HG03139 (cell line): ENCODE measurements around the gene NISCH.
"Not testable (repeated sequence)": the region's sequence is repeated elsewhere in the genome, so short reads cannot be mapped to it uniquely, and the experiment has no call there.

Experiments
- ATAC-seq: cut with Tn5 transposase; IDR thresholded peaks from one replicate; pipeline ENCODE4 v1.9.1; 2021; ENCODE audit not compliant: unreplicated experiment

The NISCH gene

DNA sequence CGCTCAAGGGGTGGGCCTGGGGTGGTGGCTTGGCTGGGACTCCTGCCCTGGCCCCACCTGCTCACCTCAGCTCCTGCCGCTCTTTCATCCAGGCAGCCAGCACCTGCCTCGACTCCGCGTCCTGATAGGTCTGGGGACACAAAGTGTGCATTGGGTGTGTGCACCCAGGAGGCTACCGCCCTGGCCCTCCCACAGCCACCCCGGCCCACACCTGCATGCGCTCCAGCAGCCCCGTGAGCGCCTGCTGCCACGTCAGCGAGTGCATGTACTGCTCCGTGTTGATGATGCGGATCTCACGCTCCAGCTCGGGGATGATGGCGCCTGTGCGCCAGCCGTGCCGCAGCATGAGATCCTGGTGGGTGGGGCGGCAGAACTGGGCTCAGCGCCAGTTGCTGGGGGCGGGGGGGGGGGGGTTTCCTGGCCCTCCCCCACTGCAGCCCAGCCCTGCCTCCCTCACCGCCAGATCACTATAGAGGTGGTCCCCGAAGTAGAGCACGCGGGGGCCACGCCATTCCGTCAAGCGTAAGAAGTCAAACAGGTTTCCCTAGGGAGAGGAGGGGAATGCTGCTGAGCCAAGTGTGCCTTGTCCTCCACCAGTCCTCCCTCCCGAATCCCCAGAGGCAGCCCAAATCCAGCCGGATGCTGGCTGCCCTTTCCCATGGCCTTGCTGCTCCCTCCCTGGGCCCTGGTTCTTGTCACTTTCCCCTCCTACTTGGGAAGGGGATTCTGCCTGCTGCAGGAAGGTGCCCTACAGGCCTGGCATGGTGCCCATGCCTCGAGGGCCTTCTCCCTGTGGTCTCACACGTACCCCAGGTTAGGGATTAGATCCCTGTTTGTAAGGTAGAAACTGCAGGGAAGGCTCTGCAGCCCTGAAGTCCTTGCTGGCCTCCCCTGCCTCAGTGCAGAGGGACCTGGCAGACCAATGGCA is 69.6 kb downstream of the NISCH start:
- ATAC-seq: no peak

DNA sequence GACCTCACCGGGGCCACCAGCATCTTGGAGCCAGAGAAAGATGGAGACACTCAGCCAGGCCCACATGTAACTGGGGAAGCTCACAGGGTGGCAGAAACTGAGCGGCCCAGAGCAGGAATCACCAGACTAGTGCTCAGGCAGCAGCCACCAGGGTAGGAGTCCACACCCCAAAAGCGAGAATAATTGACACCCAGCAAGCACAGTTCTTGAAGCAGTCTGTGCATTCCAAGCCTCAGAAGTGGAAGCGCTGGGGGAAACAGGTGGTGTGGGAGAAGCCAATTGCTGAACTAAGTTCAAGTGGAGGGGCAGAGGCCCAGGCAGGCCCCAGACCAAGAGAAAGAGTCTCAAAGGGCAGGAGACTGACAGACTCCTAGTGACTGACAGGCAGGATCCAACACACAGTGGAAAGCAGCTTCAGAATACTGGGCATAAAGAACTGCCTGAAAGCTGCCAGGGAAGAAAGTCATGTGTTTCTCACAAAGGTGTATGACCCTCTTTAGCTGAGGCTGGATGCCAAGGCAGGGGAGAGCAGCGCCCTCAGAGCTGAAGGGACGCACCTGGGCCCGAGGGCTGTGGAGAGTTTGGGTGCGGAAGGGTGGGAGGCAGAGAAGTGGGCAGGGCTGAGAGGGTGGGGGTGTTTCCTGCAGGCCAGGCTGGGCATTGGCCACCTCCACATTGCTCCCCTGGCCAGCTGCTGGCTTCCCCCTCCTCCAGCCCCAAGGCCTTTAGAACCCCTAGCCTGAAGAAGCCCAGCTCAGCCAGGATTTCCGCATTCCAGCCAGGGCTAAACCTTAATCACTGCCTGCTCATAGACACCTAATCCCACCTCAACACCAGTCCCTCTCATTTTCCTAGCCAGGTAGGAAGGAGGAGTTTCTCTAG is 70.5 kb downstream of the NISCH start:
- ATAC-seq: no peak

DNA sequence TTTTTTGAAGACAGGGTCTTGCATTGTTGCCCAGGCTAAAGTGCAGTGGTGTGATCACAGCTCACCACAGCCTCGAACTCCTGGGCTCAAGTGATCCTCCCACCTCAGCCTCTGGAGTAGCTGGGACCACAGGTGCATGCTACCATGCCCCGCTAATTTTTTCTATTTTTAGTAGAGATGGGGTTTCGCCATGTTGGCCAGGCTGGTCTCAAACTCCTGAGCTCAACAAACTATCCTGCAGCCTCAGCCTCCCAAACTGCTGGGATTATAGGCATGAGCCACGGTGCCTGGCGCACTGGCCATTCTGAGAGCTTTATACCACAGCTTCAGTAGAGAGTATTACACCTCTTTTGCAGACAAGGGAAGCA is 71.3 kb downstream of the NISCH start:
- not testable (repeated sequence) for ATAC-seq

DNA sequence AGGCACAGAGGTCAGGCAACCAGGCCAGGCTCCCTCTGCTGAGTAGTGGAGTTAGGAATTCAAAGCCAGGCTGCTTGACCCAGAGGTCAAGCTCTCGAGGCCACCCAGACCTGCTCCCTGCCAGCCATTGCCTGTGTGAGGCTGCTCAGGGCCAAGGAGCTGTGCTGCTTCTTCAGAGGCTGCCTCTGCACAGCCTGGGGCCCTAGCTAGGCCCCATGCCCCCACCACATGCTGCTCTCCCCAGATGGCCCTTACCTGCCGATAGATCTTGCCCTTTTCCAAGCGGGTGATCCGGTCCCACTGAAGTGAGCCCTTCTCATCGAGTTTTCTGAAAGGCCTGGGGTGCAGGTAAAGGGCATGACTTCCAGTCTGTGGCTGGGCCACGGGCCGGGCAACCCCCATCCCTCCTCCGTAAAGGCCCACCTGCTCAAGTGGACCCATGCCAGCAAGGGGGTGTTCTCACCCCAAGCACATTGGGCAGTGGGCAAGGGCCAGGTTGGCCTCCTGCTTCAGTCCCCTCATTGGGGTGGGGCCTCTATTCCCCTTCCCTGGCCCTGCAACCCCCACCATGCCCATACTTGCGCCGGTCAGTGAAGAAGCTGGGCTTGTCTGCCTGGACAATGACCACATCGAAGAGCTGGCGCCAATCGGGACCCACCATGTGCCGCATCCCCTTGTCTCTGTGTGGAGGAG is 71.8 kb downstream of the NISCH start:
- ATAC-seq: no peak

DNA sequence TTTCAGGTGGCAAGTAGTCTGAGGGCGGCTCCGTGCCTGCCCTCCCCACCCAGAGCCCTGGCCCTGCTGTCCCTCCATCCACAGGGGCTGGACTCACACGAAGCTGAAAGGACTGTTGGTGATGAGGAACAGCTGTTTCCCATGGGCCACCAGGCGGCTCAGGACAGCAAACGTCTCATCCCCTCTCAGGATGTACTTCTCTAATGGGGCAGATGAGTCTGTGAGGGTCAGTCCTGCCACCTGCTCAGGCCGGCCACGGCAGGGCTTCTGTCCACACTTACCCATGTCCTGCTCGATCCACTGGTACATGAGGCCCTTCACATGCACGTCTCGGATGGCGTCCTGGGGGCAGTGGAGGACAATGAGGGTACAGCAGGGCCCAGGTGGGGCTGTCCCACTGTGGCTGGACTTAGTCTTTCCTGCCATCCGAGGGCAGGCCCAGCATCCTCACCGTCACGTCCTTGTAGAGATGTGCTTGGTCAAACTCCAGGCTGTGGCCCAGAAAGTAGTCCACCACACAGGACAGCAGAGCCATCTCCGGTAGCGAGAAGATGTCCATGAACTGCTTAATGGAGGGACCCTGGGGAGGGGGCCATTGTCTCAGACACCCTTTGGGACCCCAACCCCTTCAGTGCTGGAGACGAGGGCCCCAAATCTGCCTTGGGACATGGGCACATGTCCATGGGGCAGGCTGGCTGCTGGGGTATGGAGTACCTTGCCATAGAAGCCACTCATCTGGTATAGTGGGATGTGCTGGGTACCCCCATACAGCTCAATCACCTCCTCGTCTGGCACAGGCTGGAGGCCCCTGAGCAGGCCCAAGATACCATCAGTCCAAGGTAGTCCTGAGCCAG is 72.6 kb downstream of the NISCH start:
- no peak for ATAC-seq

DNA sequence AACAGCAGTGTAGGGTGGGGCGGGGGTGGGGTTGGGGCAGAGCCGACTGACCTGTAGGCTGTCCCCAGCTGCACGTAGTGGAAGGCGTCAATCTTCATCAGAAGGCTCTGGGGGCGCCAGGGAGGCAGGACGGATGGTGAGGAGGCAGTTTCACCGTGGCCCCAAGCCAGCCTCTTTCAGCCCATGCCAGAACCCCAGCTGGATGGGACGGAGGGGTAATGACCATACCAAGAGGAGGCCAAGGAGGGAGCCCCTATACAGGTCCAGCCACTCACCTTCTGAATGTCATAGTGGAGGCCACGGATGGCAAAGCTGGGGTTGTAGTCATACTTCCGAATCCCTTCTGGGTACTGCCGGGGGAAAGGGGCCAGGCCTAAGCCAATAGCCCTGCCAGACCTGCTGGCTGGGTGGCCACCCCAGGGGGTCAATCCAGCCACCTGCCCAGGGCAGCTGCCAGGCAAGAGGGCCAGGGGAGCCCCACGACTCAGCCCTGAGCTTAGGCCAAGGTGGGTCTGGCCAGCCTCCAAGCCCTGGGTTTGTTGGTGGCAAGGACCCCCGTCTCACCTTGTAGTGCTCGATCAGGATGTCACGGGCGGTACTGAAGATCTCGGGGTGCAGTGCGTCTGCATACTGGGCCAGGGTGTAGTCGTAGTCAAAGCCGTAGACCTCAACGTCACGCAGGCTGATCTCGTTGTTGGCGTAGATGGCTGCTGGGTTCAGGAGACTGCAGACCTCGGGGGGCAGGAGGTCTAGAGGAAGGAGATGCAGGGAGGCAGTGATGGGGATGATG is 73.4 kb downstream of the NISCH start:
- no peak for ATAC-seq

DNA sequence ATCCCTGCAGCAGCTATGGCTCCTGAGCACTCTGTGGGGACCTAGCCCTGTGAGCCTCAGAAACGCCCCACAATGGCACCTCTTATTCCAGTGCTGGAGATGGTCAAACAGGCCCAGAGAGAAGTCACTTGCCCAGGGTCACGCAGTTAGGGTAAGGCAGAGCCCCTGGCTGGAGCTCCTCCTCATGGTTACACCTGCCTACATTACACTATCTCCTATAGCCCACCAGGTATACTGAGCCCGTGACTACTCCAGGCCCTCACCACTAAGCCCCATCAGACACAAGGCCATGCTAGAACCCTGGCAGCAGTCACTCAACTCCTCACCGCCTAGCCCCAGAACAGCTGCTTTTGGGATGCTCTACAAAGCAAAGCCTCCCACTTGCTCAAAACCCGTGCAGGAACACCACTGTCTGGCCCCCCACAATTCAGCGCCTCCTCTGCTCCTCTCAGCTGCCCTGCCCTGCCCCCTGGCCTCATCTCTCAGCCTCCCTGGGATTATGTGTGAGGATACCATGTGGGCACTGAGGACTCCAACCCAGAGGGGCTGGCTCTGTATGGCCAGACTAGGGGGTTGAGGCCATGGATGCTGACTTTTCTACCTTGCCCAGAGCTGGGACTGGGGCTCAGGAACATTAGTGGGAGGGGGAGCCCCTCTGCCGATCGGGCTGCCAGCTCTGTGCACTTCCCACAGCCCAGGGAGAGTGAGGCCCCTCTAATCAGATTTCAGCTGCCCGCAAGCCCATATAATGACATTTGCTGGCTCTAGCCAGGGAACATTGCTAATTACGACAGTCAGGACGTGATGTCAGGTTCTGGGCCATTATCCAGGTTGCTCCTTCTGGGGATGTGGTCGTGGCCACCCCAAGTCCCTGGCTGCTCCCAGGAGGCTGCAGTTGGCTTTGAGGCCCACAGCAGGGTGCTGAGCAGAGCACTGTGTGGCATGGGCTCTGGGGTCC is 74.3 kb downstream of the NISCH start:
- ATAC-seq: no peak

DNA sequence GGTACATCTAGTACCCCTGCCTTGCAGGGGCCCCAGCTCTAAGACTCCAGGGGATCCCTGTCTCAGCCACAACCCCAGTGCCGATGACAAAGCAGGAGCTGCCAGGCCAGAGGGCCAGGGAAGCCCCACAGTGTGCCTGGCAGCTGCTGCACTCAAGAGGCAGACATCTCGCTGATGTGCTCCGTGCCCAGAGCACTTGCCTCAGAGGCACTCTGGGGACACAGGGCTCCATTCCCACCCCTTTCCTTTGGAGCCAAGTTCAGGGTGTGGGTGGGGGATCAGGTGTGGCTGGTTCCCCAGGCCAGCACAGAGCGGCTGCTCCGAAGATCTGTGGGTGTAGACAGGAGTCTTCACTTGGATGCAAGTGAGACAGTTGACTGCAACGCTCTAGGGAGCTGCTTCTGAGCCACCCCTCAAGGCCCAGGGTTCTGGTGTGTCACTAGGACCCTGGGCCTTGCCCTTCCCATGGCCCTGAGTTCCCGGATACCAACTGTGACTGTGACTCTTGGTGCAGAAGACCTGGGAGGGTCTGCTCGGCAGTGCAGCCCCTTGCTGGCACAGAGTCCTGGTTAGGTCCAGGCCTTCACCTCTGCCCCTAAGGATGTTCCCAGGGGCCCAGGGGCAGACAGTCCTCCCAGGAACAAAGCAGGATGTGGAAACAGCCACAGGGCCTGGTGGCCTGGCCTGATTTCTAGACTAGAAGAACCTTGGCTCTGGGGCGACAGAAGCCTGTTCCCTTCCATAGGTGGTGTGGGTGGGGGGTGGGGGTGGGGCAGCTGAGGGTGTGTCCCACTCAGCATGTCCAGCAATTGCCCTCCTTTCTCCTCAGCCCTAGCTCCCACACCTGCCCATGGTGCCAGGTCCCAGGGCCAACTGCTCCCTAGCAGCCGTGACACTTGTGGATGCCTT is 75.8 kb downstream of the NISCH start:
- no peak for ATAC-seq

DNA sequence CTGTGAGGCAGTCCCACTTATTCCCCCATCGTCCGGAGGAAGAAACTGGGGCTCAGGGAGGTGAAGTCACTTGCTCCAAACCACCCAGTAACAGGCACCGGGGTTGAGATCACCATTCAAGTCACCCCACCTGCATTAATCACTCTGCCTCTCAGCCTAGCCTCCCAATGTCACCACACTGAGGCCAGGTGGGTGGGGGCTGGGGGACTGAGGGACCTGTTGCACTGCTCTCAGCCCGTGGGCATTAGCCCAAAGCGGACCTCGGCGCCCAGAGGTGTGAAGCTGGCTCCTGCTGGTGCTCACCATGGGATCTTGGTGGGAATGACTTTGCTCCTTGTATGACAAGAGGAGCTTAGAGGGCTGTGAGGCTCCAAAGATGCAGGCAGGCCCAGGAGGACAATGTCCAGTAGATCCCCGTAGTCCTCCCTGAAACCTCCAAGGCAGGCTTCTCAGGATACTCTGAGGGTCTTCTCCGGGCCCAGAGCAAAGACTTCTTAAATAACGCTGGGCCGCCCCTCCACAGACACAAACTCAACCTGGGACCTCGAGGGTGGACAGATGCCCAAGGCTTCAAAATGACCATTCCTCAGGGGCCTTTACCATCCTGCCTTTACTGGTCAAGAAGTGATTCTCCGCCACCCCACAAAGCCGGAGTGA is 76.6 kb downstream of the NISCH start:
- no peak for ATAC-seq

DNA sequence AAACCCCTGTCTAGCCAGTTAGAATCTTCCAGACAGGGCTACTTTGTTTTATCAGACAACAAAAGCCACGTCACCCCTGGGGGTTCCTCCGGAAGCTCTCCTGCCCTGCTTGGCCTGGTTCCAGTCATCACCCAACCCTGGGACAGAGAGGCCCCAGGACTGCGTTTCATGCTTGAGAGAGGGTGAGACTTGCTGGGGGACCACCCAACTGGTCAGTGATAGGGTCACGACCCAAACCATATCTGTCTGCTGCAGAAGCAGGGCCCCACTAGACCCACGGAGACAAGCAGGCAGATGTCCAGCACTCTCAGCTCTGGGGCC is 77.1 kb downstream of the NISCH start:
- ATAC-seq: no peak

DNA sequence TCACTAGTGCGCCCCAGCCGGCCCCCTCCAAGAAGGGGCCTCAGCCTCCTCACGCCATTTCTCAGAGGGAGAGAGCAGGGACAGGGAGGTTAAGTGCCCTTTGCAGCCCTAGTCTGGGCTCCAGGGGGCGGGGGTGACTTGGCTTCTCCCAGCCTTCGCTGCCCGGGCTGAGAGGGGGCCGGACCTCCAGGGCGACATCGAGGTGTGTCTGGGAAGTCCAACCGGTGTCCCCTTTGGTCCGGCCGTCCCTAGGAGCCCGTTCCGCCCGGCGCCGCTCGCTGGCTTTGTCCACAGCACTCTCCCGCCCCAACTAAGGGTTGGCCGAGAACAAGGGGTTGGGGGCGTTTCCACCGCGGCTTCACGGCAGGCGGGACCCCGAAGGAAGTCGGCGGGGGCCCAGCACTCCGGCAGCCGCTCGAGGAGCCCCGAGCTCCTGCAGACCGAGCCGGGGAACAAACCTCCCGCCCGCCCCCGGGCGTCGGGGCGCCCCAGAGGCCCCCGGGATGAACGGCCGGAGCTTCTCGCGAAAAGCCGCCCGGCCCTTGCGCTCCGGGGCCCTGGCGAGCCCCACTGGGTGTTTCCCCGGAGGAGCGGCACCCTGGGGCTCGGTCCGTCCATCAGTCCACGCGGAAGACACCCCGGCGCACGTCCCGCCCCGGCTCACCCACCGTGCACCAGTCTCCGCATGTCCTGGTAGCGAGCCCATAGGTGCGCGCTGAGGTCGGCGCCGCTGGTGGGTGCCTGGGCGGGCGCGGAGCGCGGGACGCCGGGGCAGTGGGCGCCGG is 77.6 kb downstream of the NISCH start:
- no peak for ATAC-seq

DNA sequence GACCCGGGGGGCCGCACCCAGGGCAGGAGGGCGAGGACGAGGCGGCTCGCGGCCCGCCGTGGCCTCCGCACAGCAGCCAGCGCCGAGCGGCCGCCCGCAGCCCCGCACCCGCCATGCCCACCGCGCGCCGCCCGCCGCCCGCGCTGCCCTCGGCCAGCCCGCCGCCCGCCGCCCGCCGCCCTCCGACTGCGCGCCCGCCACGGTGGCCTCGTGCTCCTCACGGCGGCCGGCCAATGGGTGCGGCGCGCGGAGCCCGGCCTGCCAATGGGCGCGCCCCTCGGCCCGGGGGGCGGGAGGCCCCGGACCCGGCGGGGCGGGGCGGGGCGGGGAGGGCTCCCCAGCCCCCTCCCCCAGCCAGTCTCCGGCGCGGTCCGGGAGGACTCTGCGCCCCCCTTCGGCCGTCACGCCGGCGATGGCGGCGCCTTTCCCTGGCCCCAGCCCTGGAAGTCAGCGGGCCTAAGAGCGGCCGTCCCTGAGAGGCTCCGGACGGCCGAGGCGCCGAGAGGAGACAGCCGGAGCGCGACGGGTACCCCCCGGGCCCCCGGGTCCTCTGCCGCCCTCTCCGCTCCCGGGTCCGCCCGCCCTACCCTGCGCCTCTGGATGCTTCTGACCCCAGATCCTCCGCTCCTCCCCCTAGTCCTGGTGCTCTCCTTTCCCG is 78.3 kb downstream of the NISCH start, which contains the start of gene NT5DC2:
NT5DC2 (minus strand) TSS at position 235 of the 658 bp plus-strand sequence; CDS start at position 115, 120 bp downstream.
- no peak for ATAC-seq

DNA sequence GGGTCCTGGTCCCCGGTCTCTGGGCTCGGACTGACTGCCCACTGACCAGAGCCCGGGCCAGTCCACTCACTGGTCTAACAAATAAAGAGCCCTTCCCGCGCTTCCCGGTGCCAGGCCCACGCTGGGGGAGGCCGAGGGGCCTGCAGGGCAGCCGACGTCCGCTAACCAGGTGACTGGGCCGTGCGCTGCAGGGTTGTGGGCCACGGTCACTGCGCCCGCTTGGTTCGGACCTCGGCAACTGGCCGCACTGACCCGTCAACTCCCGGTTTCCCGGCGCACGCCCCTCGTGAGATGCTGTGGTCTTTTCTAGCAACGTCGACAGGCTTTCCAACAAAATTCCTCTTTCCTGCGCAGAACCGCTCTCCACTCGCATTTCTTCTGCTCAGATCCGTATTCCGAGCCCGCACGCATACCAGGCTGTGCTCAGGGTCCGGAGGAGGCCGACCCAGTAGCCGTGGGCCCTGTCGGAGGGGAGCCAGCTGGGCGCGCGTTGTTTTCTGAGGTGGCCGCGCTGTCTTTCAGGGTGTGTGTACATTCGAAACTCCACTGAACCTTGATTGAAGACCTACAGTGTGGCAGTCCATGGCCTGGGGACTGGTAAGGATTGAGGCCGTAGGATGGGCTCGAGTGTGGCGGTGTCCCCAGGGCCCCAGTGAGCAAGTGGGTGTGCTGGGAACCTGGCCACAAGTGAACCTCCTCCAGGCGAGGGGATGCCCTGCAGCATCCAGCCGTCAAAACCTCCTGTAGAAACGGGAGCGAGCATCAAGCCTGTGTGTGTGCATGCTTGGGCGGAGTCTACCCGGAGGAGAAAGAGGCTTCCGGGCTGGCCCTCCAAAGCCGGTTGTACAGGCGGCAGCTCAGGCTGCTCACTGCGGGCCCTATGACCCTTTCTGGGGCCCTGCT is 79.1 kb downstream of the NISCH start:
- no peak for ATAC-seq

DNA sequence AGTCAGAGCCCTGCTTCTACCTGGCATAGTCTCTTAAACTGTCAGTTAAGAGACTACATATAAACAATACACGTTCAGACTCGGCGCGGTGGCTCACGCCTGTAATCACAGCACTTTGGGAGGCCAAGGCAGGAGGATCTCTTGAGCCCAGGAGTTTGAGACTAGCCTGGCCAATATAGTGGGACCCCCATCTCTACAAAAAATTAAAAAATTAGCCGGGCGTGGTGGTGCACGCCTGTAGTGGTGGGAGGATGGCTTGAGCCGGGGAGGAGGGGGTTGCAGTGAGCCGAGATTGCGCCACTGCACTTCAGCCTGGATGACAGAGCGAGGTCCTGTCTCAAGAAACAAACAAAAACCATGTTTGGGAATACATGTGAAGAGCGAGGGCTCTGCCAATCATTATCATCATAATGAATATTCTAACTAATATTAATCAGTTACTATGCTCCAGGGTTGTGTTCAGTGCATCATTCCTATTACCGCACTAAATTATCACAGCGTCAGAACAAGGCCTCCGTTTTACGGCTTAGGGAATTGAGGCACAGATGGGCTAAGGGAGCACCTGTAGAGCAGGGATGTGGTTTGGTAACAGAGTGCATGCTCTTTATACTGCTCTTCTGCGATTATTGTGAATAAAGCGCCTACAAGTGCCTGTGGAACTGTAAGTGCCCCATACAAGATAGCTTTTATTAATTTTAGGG is 80.2 kb downstream of the NISCH start:
- ATAC-seq: no peak
